Measurements from ENCODE around the gene POLR3A.

The POLR3A gene

GRCh38 chr10:77922055-77922454 lies 107.3 kb downstream of the POLR3A start:
- no peak for TF ChIP-seq POLR2A (IDR thresholded peaks at IDR 0.05; ENCODE audit: extremely low read depth, insufficient read length)
- no peak for TF ChIP-seq MYC (IDR thresholded peaks at IDR 0.05; ENCODE audit: low read depth, low read length)
- TF ChIP-seq MAX (IDR thresholded peaks at IDR 0.05; ENCODE audit: low read depth, low read length): no peak
- no peak for TF ChIP-seq CTCF (IDR thresholded peaks at IDR 0.05; ENCODE audit: low read depth, low read length)
- no peak for DNase-seq (ENCODE audit: low read depth)
- no peak overlapping the region for H3K4me3 ChIP-seq (ENCODE audit: low read depth, low read length)

- no peak for DNase-seq (ENCODE audit: low read depth)
- no peak overlapping the region for H3K4me3 ChIP-seq (ENCODE audit: low read depth, low read length)
- TF ChIP-seq MYC (IDR thresholded peaks at IDR 0.05; ENCODE audit: low read depth, low read length): no peak
- no peak for TF ChIP-seq MAX (IDR thresholded peaks at IDR 0.05; ENCODE audit: low read depth, low read length)
These were observed 107.9 kb downstream of the POLR3A start for GRCh38 chr10:77921395-77921794.

- H3K4me3 ChIP-seq (ENCODE audit: low read depth, low read length): no peak overlapping the region
- no peak for TF ChIP-seq POLR2A (IDR thresholded peaks at IDR 0.05; ENCODE audit: extremely low read depth, insufficient read length)
- no peak for TF ChIP-seq MAX (IDR thresholded peaks at IDR 0.05; ENCODE audit: low read depth, low read length)
- no peak for TF ChIP-seq MYC (IDR thresholded peaks at IDR 0.05; ENCODE audit: low read depth, low read length)
- no peak for TF ChIP-seq CTCF (IDR thresholded peaks at IDR 0.05; ENCODE audit: low read depth, low read length)
- no peak for DNase-seq (ENCODE audit: low read depth)
These were observed 108.8 kb downstream of the POLR3A start for GRCh38 chr10:77920495-77920894.

- no peak overlapping the region for H3K4me3 ChIP-seq (ENCODE audit: low read depth, low read length)
- no peak for DNase-seq (ENCODE audit: low read depth)
- TF ChIP-seq POLR2A (IDR thresholded peaks at IDR 0.05; ENCODE audit: extremely low read depth, insufficient read length): no peak
- TF ChIP-seq MAX (IDR thresholded peaks at IDR 0.05; ENCODE audit: low read depth, low read length): no peak
- no peak for TF ChIP-seq CTCF (IDR thresholded peaks at IDR 0.05; ENCODE audit: low read depth, low read length)
- TF ChIP-seq MYC (IDR thresholded peaks at IDR 0.05; ENCODE audit: low read depth, low read length): no peak
These were observed 109.6 kb downstream of the POLR3A start for GRCh38 chr10:77919713-77920108.

Data from NB4 (cell line).